Measurements from ENCODE around the gene CMTM8. TPM values are rescaled to one million over a fixed set of nuclear protein-coding genes. Genes with fewer than 3 reads are reported as not detected.

Gene CMTM8
- total and polyA plus RNA-seq, 8 donors = 1.3 to 8.1 (median 5.3) TPM; not detected in 2

GRCh38 chr3:32353351-32353750, 114.9 kb downstream of the CMTM8 start:
- Histone ChIP-seq H3K4me3 (no peak overlapping the region), H3K36me3 (no peaks in the 10 kb centered on the region), H3K27ac (no peak overlapping the region), H3K27me3 (no peaks in the 10 kb centered on the region), H3K4me1 (peaks cover 4 to 12% (median 9%) of the 10 kb centered on the region in 4 donors), H3K9me3 (no peaks in the 10 kb centered on the region)
- TF ChIP-seq EP300 (IDR thresholded peaks at IDR 0.05) = no peak
- no peak for TF ChIP-seq CTCF (IDR thresholded peaks at IDR 0.05)
- TF ChIP-seq POLR2A (IDR thresholded peaks at IDR 0.05) = no peak
- no peak for TF ChIP-seq POLR2AphosphoS5 (IDR thresholded peaks at IDR 0.05)
- WGBS, 5 donors = 94 to 98% (median 97%) methylated on average over 2 of the region's 2 CpGs
- intact Hi-C loops (cut with DNase I; ENCODE audit: low total_unique reads) = no loop called here
- no peak for DNase-seq

- H3K4me1 ChIP-seq = peaks cover 4 to 12% (median 9%) of the 10 kb centered on the region in 4 donors
- DNase-seq = peak in 1 of 2 donors; percentile 46
- no peaks in the 10 kb centered on the region for H3K27me3 ChIP-seq
- no peak for TF ChIP-seq EP300 (IDR thresholded peaks at IDR 0.05)
- no peak for TF ChIP-seq CTCF (IDR thresholded peaks at IDR 0.05)
- TF ChIP-seq POLR2AphosphoS5 (IDR thresholded peaks at IDR 0.05) = no peak
- TF ChIP-seq POLR2A (IDR thresholded peaks at IDR 0.05) = no peak
- H3K36me3 ChIP-seq = no peaks in the 10 kb centered on the region
- H3K9me3 ChIP-seq = no peaks in the 10 kb centered on the region
- no peak overlapping the region for H3K4me3 ChIP-seq
- H3K27ac ChIP-seq = no peak overlapping the region
- WGBS, 5 donors = 32 to 43% (median 34%) methylated on average over 8 of the region's 8 CpGs
- intact Hi-C loops (cut with DNase I; ENCODE audit: low total_unique reads) = no loop called here
Observed at GRCh38 chr3:32354362-32354778, 115.9 kb downstream of the CMTM8 start.

- Histone ChIP-seq H3K4me1 (peaks cover 4 to 20% (median 10%) of the 10 kb centered on the region in 4 donors), H3K36me3 (no peaks in the 10 kb centered on the region), H3K9me3 (no peaks in the 10 kb centered on the region), H3K27ac (no peak overlapping the region), H3K27me3 (no peaks in the 10 kb centered on the region), H3K4me3 (no peak overlapping the region)
- intact Hi-C loops (cut with DNase I; ENCODE audit: low total_unique reads) = no loop called here
- DNase-seq = no peak
- TF ChIP-seq POLR2A (IDR thresholded peaks at IDR 0.05) = no peak
- no peak for TF ChIP-seq EP300 (IDR thresholded peaks at IDR 0.05)
- WGBS, 5 donors = 60 to 72% (median 61%) methylated on average over 8 of the region's 8 CpGs
Observed at GRCh38 chr3:32355751-32356291, 117.3 kb downstream of the CMTM8 start.

- no peak for TF ChIP-seq EP300 (IDR thresholded peaks at IDR 0.05)
- no peak for TF ChIP-seq POLR2A (IDR thresholded peaks at IDR 0.05)
- no peak for TF ChIP-seq CTCF (IDR thresholded peaks at IDR 0.05)
- no peak for TF ChIP-seq POLR2AphosphoS5 (IDR thresholded peaks at IDR 0.05)
- no peaks in the 10 kb centered on the region for H3K9me3 ChIP-seq
- H3K27me3 ChIP-seq = no peaks in the 10 kb centered on the region
- H3K36me3 ChIP-seq = peaks cover 0 to 7% (median 0%) of the 10 kb centered on the region in 4 donors
- no peak overlapping the region for H3K4me3 ChIP-seq
- no peak for DNase-seq
- H3K27ac ChIP-seq = no peak overlapping the region
- WGBS, 5 donors = 44 to 74% (median 50%) methylated on average over 5 of the region's 5 CpGs
- H3K4me1 ChIP-seq = peaks cover 0 to 8% (median 6%) of the 10 kb centered on the region in 4 donors
- intact Hi-C loops (cut with DNase I; ENCODE audit: low total_unique reads) = no loop called here
Observed at GRCh38 chr3:32359766-32360492, 121.4 kb downstream of the CMTM8 start.

GRCh38 chr3:32360493-32360827, 122.0 kb downstream of the CMTM8 start:
- 60 to 73% (median 66%) methylated on average over 4 of the region's 4 CpGs for WGBS, 5 donors
- TF ChIP-seq CTCF (IDR thresholded peaks at IDR 0.05) (no peak), POLR2A (IDR thresholded peaks at IDR 0.05) (no peak), EP300 (IDR thresholded peaks at IDR 0.05) (no peak), POLR2AphosphoS5 (IDR thresholded peaks at IDR 0.05) (no peak)

More at GRCh38 chr3:32360493-32360827, 122.0 kb downstream of the CMTM8 start:
- Histone ChIP-seq H3K27ac (no peak overlapping the region), H3K4me3 (no peak overlapping the region), H3K27me3 (no peaks in the 10 kb centered on the region), H3K36me3 (peaks cover 0 to 7% (median 0%) of the 10 kb centered on the region in 4 donors), H3K9me3 (no peaks in the 10 kb centered on the region), H3K4me1 (peaks cover 0 to 8% (median 6%) of the 10 kb centered on the region in 4 donors)
- intact Hi-C loops (cut with DNase I; ENCODE audit: low total_unique reads) = no loop called here
- no peak for DNase-seq
